ENCODE measurements around the gene ZNF598. TPM values are rescaled to one million over a fixed set of nuclear protein-coding genes. Genes with fewer than 3 reads are reported as not detected.
A peak's percentile ranks its signal among the peaks of the same experiment; 100 is the strongest.

Gene ZNF598
- total RNA-seq, 4 donors from 2014 or later: 28.3 to 145 (median 42.0) TPM

DNA sequence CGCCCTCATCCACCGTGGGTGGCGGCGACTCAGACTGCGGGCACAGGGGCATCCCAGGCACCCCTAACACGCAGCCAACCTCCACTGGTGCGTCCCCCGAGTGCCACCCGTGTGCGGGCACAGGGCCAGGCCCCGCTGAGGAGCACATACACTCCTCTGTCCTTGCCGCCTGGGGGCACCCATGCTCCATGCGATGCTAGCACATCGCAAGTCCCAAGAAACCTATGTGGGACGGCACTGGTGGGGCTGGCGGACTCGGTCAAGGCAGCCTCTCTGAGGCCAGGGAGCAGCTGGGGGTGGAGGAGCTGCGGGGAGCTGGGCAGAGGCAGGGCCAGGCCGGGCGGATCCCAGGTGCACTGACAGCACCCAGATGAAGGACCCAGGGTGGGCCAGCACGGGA lies 4.0 kb downstream of the ZNF598 start:
- H3K27ac ChIP-seq: no peak overlapping the region

GRCh38 chr16:2004795-2005517 lies 4.7 kb downstream of the ZNF598 start:
- Histone ChIP-seq H3K9me3 (no peaks in the 10 kb centered on the region), H3K27ac (peak overlapping the region in 2 of 4 donors; percentile 53 to 79), H3K4me1 (peaks cover 29 to 50% (median 41%) of the 10 kb centered on the region in 4 donors), H3K27me3 (no peaks in the 10 kb centered on the region), H3K4me3 (no peak overlapping the region), H3K36me3 (peaks cover 0 to 25% (median 15%) of the 10 kb centered on the region in 4 donors)
- DNase-seq: no peak
- intact Hi-C loops (cut with DNase I; ENCODE audit: low total_unique reads) (loop anchor here (10.0 kb wide), 1 partner anchor 230 kb away; the partner anchor contains the start of gene DNASE1L2), in situ Hi-C loops (cut with MboI; ENCODE audit: low pct_ligation_motif_present in 1 of 4, low pct_unique_long_range_greater_than_20kb in 1 of 4, low sequenced_read_pairs in 3 of 4) (loop anchor here in 1 of 4 donors (25.0 kb wide), 1 partner anchor 132 kb away; the partner anchor contains the start of genes PKD1 and RAB26)
- TF ChIP-seq POLR2AphosphoS5 (IDR thresholded peaks at IDR 0.05) (no peak), POLR2A (IDR thresholded peaks at IDR 0.05) (no peak), EP300 (IDR thresholded peaks at IDR 0.05; ENCODE audit: low read depth) (no peak)
- TF ChIP-seq, protein P1, sequence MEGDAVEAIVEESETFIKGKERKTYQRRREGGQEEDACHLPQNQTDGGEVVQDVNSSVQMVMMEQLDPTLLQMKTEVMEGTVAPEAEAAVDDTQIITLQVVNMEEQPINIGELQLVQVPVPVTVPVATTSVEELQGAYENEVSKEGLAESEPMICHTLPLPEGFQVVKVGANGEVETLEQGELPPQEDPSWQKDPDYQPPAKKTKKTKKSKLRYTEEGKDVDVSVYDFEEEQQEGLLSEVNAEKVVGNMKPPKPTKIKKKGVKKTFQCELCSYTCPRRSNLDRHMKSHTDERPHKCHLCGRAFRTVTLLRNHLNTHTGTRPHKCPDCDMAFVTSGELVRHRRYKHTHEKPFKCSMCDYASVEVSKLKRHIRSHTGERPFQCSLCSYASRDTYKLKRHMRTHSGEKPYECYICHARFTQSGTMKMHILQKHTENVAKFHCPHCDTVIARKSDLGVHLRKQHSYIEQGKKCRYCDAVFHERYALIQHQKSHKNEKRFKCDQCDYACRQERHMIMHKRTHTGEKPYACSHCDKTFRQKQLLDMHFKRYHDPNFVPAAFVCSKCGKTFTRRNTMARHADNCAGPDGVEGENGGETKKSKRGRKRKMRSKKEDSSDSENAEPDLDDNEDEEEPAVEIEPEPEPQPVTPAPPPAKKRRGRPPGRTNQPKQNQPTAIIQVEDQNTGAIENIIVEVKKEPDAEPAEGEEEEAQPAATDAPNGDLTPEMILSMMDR (IDR thresholded peaks at IDR 0.05): no peak
- WGBS, 2 donors (ENCODE audit: low coverage in 1 of 2): 83% methylated on average over 32 of the region's 34 CpGs; no CpG with 5 or more reads in 1 of the 2 donors

More for the DNA sequence above, 4.0 kb downstream of the ZNF598 start:
- TF ChIP-seq EP300 (IDR thresholded peaks at IDR 0.05; ENCODE audit: low read depth) (no peak), POLR2AphosphoS5 (IDR thresholded peaks at IDR 0.05) (no peak), POLR2A (IDR thresholded peaks at IDR 0.05) (no peak)
- TF ChIP-seq, protein P1 (IDR thresholded peaks at IDR 0.05): no peak
- no peak for DNase-seq
- intact Hi-C loops (cut with DNase I; ENCODE audit: low total_unique reads) (loop anchor here (10.0 kb wide), 1 partner anchor 229 kb away; the partner anchor contains the start of gene DNASE1L2), in situ Hi-C loops (cut with MboI; ENCODE audit: low pct_ligation_motif_present in 1 of 4, low pct_unique_long_range_greater_than_20kb in 1 of 4, low sequenced_read_pairs in 3 of 4) (loop anchor here in 1 of 4 donors (25.0 kb wide), 1 partner anchor 132 kb away; the partner anchor contains the start of genes PKD1 and RAB26)
- Histone ChIP-seq H3K9me3 (no peaks in the 10 kb centered on the region), H3K4me1 (peaks cover 34 to 56% (median 47%) of the 10 kb centered on the region in 4 donors), H3K4me3 (no peak overlapping the region), H3K36me3 (peaks cover 0 to 21% (median 13%) of the 10 kb centered on the region in 4 donors), H3K27me3 (no peaks in the 10 kb centered on the region)
- WGBS, 2 donors (ENCODE audit: low coverage in 1 of 2): 75% methylated on average over 21 of the region's 21 CpGs; no CpG with 5 or more reads in 1 of the 2 donors

- Histone ChIP-seq H3K4me1 (peaks cover 29 to 50% (median 40%) of the 10 kb centered on the region in 4 donors), H3K36me3 (peaks cover 0 to 34% (median 23%) of the 10 kb centered on the region in 4 donors)
- TF ChIP-seq, protein P1 (IDR thresholded peaks at IDR 0.05): peak; percentile 94 to 99 (median 97)
- peak in 2 of 3 donors; percentile 26 to 47 for TF ChIP-seq POLR2AphosphoS5 (IDR thresholded peaks at IDR 0.05)
- TF ChIP-seq POLR2A (IDR thresholded peaks at IDR 0.05): no peak
- no peak for TF ChIP-seq EP300 (IDR thresholded peaks at IDR 0.05; ENCODE audit: low read depth)
These were observed 5.6 kb downstream of the ZNF598 start for GRCh38 chr16:2003827-2004641.

More at GRCh38 chr16:2003827-2004641, 5.6 kb downstream of the ZNF598 start:
- H3K9me3 ChIP-seq: no peaks in the 10 kb centered on the region
- WGBS, 2 donors (ENCODE audit: low coverage in 1 of 2): 40% methylated on average over 26 of the region's 36 CpGs; no CpG with 5 or more reads in 1 of the 2 donors
- intact Hi-C loops (cut with DNase I; ENCODE audit: low total_unique reads) (loop anchor here (10.0 kb wide), 1 partner anchor 231 kb away; the partner anchor contains the start of gene DNASE1L2), in situ Hi-C loops (cut with MboI; ENCODE audit: low pct_ligation_motif_present in 1 of 4, low pct_unique_long_range_greater_than_20kb in 1 of 4, low sequenced_read_pairs in 3 of 4) (loop anchor here in 1 of 4 donors (25.0 kb wide), 1 partner anchor 133 kb away; the partner anchor contains the start of genes PKD1 and RAB26)
- H3K27me3 ChIP-seq: no peaks in the 10 kb centered on the region
- peak overlapping the region; percentile 52 to 79 (median 62) for H3K27ac ChIP-seq
- H3K4me3 ChIP-seq: peak overlapping the region in 1 of 4 donors; percentile 4
- peak; percentile 95 for DNase-seq
